ENCODE results near the gene ESD.
A peak's percentile ranks its signal among the peaks of the same experiment; 100 is the strongest.

The ESD gene

DNA sequence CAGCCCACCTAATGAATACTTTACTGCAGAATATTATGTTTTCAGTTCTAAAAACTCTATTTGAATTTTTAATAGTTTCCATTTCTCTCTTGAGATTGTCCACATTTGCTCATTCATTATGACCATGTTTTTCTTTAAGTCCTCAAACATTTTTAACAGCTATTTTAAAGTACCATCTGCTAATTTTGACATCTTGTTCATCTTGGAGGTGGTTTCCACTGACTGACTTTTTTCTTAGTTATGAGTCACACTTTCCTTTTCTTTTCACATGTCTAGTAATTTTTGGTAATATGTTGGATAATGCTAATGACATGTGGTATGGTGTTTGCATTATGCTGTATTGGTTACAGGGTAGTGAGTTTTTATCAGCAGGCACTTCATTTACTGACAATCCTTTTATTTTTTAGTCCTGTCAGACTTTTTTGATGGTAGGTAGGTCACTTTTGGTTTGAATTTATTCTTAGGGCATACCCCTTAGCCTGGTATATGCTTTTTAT lies 15.4 kb upstream of the ESD start:
- H3K36me3 ChIP-seq (ENCODE audit: control insufficient read depth in 2 of 2, insufficient read depth in 1 of 2, low read length in 2 of 2): no peaks in the 10 kb centered on the region
- H3K9me3 ChIP-seq (ENCODE audit: control insufficient read depth, insufficient read depth, low read depth, low read length): no peaks in the 10 kb centered on the region
- TF ChIP-seq, protein P1, sequence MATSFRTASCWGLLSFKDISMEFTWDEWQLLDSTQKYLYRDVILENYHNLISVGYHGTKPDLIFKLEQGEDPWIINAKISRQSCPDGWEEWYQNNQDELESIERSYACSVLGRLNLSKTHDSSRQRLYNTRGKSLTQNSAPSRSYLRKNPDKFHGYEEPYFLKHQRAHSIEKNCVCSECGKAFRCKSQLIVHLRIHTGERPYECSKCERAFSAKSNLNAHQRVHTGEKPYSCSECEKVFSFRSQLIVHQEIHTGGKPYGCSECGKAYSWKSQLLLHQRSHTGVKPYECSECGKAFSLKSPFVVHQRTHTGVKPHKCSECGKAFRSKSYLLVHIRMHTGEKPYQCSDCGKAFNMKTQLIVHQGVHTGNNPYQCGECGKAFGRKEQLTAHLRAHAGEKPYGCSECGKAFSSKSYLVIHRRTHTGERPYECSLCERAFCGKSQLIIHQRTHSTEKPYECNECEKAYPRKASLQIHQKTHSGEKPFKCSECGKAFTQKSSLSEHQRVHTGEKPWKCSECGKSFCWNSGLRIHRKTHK (tag by site-specific recombination; IDR thresholded peaks at IDR 0.05): peak; percentile 92
- TF ChIP-seq ZNF707 (tag by site-specific recombination; IDR thresholded peaks at IDR 0.05): no peak
- no peak overlapping the region for H3K4me3 ChIP-seq (ENCODE audit: low read depth, low read length)
- no peaks in the 10 kb centered on the region for H3K4me1 ChIP-seq (ENCODE audit: control insufficient read depth, insufficient read depth, low read length)
- CTCF ChIA-PET: no interaction called here
- POLR2A ChIA-PET: no interaction called here
- H3K27ac ChIP-seq (ENCODE audit: extremely low read depth, low read depth, low read length): no peak overlapping the region

GRCh38 chr13:46810440-46810839 lies 13.5 kb upstream of the ESD start:
- POLR2A ChIA-PET: no interaction called here
- H3K9me3 ChIP-seq (ENCODE audit: control insufficient read depth, insufficient read depth, low read depth, low read length): no peaks in the 10 kb centered on the region
- no peaks in the 10 kb centered on the region for H3K4me1 ChIP-seq (ENCODE audit: control insufficient read depth, insufficient read depth, low read length)
- CTCF ChIA-PET: no interaction called here
- no peak for TF ChIP-seq ZNF791 (tag by site-specific recombination; IDR thresholded peaks at IDR 0.05)
- TF ChIP-seq, protein P2, sequence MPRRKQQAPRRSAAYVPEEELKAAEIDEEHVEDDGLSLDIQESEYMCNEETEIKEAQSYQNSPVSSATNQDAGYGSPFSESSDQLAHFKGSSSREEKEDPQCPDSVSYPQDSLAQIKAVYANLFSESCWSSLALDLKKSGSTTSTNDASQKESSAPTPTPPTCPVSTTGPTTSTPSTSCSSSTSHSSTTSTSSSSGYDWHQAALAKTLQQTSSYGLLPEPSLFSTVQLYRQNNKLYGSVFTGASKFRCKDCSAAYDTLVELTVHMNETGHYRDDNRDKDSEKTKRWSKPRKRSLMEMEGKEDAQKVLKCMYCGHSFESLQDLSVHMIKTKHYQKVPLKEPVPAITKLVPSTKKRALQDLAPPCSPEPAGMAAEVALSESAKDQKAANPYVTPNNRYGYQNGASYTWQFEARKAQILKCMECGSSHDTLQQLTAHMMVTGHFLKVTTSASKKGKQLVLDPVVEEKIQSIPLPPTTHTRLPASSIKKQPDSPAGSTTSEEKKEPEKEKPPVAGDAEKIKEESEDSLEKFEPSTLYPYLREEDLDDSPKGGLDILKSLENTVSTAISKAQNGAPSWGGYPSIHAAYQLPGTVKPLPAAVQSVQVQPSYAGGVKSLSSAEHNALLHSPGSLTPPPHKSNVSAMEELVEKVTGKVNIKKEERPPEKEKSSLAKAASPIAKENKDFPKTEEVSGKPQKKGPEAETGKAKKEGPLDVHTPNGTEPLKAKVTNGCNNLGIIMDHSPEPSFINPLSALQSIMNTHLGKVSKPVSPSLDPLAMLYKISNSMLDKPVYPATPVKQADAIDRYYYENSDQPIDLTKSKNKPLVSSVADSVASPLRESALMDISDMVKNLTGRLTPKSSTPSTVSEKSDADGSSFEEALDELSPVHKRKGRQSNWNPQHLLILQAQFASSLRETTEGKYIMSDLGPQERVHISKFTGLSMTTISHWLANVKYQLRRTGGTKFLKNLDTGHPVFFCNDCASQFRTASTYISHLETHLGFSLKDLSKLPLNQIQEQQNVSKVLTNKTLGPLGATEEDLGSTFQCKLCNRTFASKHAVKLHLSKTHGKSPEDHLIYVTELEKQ (tag by site-specific recombination; IDR thresholded peaks at IDR 0.05; ENCODE audit: borderline replicate concordance): no peak
- TF ChIP-seq, protein P3, sequence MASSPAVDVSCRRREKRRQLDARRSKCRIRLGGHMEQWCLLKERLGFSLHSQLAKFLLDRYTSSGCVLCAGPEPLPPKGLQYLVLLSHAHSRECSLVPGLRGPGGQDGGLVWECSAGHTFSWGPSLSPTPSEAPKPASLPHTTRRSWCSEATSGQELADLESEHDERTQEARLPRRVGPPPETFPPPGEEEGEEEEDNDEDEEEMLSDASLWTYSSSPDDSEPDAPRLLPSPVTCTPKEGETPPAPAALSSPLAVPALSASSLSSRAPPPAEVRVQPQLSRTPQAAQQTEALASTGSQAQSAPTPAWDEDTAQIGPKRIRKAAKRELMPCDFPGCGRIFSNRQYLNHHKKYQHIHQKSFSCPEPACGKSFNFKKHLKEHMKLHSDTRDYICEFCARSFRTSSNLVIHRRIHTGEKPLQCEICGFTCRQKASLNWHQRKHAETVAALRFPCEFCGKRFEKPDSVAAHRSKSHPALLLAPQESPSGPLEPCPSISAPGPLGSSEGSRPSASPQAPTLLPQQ (tag by site-specific recombination; IDR thresholded peaks at IDR 0.05): no peak
- TF ChIP-seq ZNF112 (tag by site-specific recombination; IDR thresholded peaks at IDR 0.05): no peak
- TF ChIP-seq, protein P4, sequence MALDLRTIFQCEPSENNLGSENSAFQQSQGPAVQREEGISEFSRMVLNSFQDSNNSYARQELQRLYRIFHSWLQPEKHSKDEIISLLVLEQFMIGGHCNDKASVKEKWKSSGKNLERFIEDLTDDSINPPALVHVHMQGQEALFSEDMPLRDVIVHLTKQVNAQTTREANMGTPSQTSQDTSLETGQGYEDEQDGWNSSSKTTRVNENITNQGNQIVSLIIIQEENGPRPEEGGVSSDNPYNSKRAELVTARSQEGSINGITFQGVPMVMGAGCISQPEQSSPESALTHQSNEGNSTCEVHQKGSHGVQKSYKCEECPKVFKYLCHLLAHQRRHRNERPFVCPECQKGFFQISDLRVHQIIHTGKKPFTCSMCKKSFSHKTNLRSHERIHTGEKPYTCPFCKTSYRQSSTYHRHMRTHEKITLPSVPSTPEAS (tag by site-specific recombination; IDR thresholded peaks at IDR 0.05): no peak
- no peak for TF ChIP-seq ZFHX2 (tag by site-specific recombination; conservative IDR thresholded peaks at IDR 0.05)
- TF ChIP-seq ZNF148 (tag by site-specific recombination; IDR thresholded peaks at IDR 0.05; ENCODE audit: borderline replicate concordance): no peak
- TF ChIP-seq ZNF624 (tag by site-specific recombination; IDR thresholded peaks at IDR 0.05): no peak
- TF ChIP-seq, protein P1 (tag by site-specific recombination; IDR thresholded peaks at IDR 0.05): no peak
- no peak for TF ChIP-seq ZNF621 (tag by site-specific recombination; IDR thresholded peaks at IDR 0.05)
- TF ChIP-seq ZNF138 (tag by site-specific recombination; IDR thresholded peaks at IDR 0.05; ENCODE audit: borderline replicate concordance): no peak
- no peak for TF ChIP-seq ELK4 (IDR thresholded peaks at IDR 0.05; ENCODE audit: borderline replicate concordance, low read depth, low read length)
- TF ChIP-seq YY1 (tag by site-specific recombination; IDR thresholded peaks at IDR 0.05): no peak
- TF ChIP-seq ZNF146 (tag by site-specific recombination; IDR thresholded peaks at IDR 0.05): no peak
- no peak for TF ChIP-seq REPIN1 (tag by site-specific recombination; IDR thresholded peaks at IDR 0.05; ENCODE audit: low read depth)
- no peak for TF ChIP-seq ZNF155 (tag by site-specific recombination; IDR thresholded peaks at IDR 0.05)
- TF ChIP-seq ZNF433 (tag by site-specific recombination; IDR thresholded peaks at IDR 0.05; ENCODE audit: low read depth): no peak
- TF ChIP-seq ZNF48 (tag by site-specific recombination; IDR thresholded peaks at IDR 0.05): no peak
- TF ChIP-seq ZNF10 (tag by site-specific recombination; IDR thresholded peaks at IDR 0.05): no peak
- no peak overlapping the region for H3K27ac ChIP-seq (ENCODE audit: extremely low read depth, low read depth, low read length)
- H3K4me3 ChIP-seq (ENCODE audit: low read depth, low read length): no peak overlapping the region
- no peaks in the 10 kb centered on the region for H3K36me3 ChIP-seq (ENCODE audit: control insufficient read depth in 2 of 2, insufficient read depth in 1 of 2, low read length in 2 of 2)

Measured in HEK293 (cell line).